SK-N-SH treated with all-trans-retinoic acid at 6 μM for 48 hours (cell line): ENCODE measurements around the gene SPAST.

Experiments used
- ARNTL ChIP-seq: fragments of 450-650 bp; formaldehyde crosslinking; IDR thresholded peaks from 2 replicates; pipeline ENCODE4 v1.5.0; 2020; ENCODE audit warnings: low read depth, mild to moderate bottlenecking, moderate library complexity, borderline replicate concordance
- BACH2 ChIP-seq: fragments of 250-450 bp; sonication (Bioruptor Pico); IDR thresholded peaks from 2 replicates; pipeline ENCODE4 v1.9.0; 2021; ENCODE audit warnings: mild to moderate bottlenecking, borderline replicate concordance
- CREB5 ChIP-seq: fragments of 250-450 bp; sonication (Bioruptor Pico); IDR thresholded peaks from 2 replicates; pipeline ENCODE4 v1.5.1; 2020; ENCODE audit warnings: low read depth, mild to moderate bottlenecking, moderate library complexity
- GLIS3 ChIP-seq: fragments of 250-450 bp; sonication (Bioruptor Pico); IDR thresholded peaks from 2 replicates; pipeline ENCODE4 v1.5.0; 2020; ENCODE audit warnings: mild to moderate bottlenecking, moderate library complexity
- PATZ1 ChIP-seq: fragments of 250-450 bp; sonication (Bioruptor Pico); IDR thresholded peaks from 2 replicates; pipeline ENCODE4 v1.8.0; 2020; ENCODE audit warnings: mild to moderate bottlenecking, moderate library complexity, borderline replicate concordance
- PPARA ChIP-seq: fragments of 250-450 bp; sonication (Bioruptor Pico); IDR thresholded peaks from 2 replicates; pipeline ENCODE4 v1.5.0; 2020; ENCODE audit warnings: mild to moderate bottlenecking, borderline replicate concordance
- RARB ChIP-seq: fragments of 250-450 bp; sonication (Bioruptor Pico); IDR thresholded peaks from 2 replicates; pipeline ENCODE4 v1.8.0; 2021; ENCODE audit warnings: mild to moderate bottlenecking, moderate library complexity
- TCF4 ChIP-seq: fragments of 250-450 bp; sonication (Bioruptor Pico); IDR thresholded peaks from 2 replicates; pipeline ENCODE4 v1.8.0; 2021; ENCODE audit warnings: mild to moderate bottlenecking, moderate library complexity, borderline replicate concordance
- TOX ChIP-seq: fragments of 250-450 bp; sonication (Bioruptor Pico); IDR thresholded peaks from 2 replicates; pipeline ENCODE4 v1.8.0; 2021; ENCODE audit warnings: mild to moderate bottlenecking, moderate library complexity, borderline replicate concordance
- ZFP3 ChIP-seq: fragments of 250-450 bp; sonication (Bioruptor Pico); IDR thresholded peaks from 2 replicates; pipeline ENCODE4 v1.5.0; 2020; ENCODE audit warnings: mild to moderate bottlenecking, moderate library complexity
- ZFP30 ChIP-seq: fragments of 450-650 bp; formaldehyde crosslinking; IDR thresholded peaks from 2 replicates; pipeline ENCODE4 v1.5.0; 2022; ENCODE audit warnings: mild to moderate bottlenecking, moderate library complexity
- ZNF565 ChIP-seq: fragments of 450-650 bp; formaldehyde crosslinking; conservative IDR thresholded peaks from 2 replicates; pipeline ENCODE4 v1.5.0; 2020; ENCODE audit warnings: low read depth, mild to moderate bottlenecking, moderate library complexity

GRCh38 chr2:32119161-32119560 is 55.8 kb downstream of the SPAST start:
- TF ChIP-seq CREB5 (CRISPR knock-in tag) (no peak), ZFP30 (CRISPR knock-in tag) (no peak), ARNTL (CRISPR knock-in tag) (no peak), PPARA (no peak), BACH2 (no peak), ZFP3 (CRISPR knock-in tag) (no peak), GLIS3 (CRISPR knock-in tag) (no peak), TOX (no peak), PATZ1 (CRISPR knock-in tag) (no peak), ZNF565 (no peak), TCF4 (CRISPR knock-in tag) (no peak), RARB (CRISPR knock-in tag) (no peak)
